PC-3 (cell line): ENCODE data around the gene FAR2. TPM values are rescaled to one million over a fixed set of nuclear protein-coding genes. Genes with fewer than 3 reads are reported as not detected.

Source experiments
- ATAC-seq: fragments of 200-7000 bp; cut with Tn5 transposase; 2 replicates; pipeline ENCODE4 v1.9.1; 2020; ENCODE audit warnings: mild to moderate bottlenecking, moderate library complexity
- BruUV-seq: library from RNA; stranded (reverse); fragments of 400-500 nt; replicated peaks from 2 replicates; lab custom pipeline; 2021; lab: Mats Ljungman, UMichigan
- CTCF ChIA-PET: fragments of 300-600 bp; sonication (Branson Sonifier 250); formaldehyde crosslinking; loops from one replicate; lab custom pipeline; 2022; ENCODE audit warnings: antibody characterized with exemption; lab: Charles Lee
- POLR2A ChIA-PET: fragments of 300-600 bp; sonication (Branson Sonifier 250); formaldehyde crosslinking; loops from one replicate; lab custom pipeline; 2022; ENCODE audit warnings: antibody characterized with exemption; ENCODE audit not compliant: unreplicated experiment; lab: Charles Lee
- DNase-seq: peaks from one replicate; pipeline ENCODE4 v3.0.0-alpha.2; 2015
- H2AFZ ChIP-seq: fragments of 300-600 bp; sonication (generic); 2 replicates; pipeline ENCODE4 v1.6.0; 2016; ENCODE audit warnings: antibody characterized with exemption, low read length
- H3F3A ChIP-seq: fragments of 300-600 bp; sonication (generic); one replicate; pipeline ENCODE4 v1.6.0; 2017; ENCODE audit warnings: antibody characterized with exemption, low read length, control low read depth, mild to moderate bottlenecking; ENCODE audit not compliant: unreplicated experiment
- H3K27ac ChIP-seq: fragments of 300-600 bp; sonication (generic); 2 replicates; pipeline ENCODE4 v1.5.1; 2016; ENCODE audit warnings: mild to moderate bottlenecking, low read length
- H3K27me3 ChIP-seq: fragments of 300-600 bp; sonication (generic); 2 replicates; pipeline ENCODE4 v1.6.1; 2016; ENCODE audit warnings: low read length, mixed read lengths
- H3K36me3 ChIP-seq: fragments of 300-600 bp; sonication (generic); 2 replicates; pipeline ENCODE4 v1.6.1; 2016; ENCODE audit warnings: low read depth, mixed run types, low read length, mixed read lengths
- H3K4me1 ChIP-seq: fragments of 300-600 bp; sonication (generic); 2 replicates; pipeline ENCODE4 v1.5.1; 2016; ENCODE audit warnings: low read length; ENCODE audit not compliant: insufficient read depth
- H3K4me2 ChIP-seq: fragments of 300-600 bp; sonication (generic); 2 replicates; pipeline ENCODE4 v1.6.0; 2016; ENCODE audit warnings: low read length
- H3K4me3 ChIP-seq: fragments of 300-600 bp; sonication (generic); 2 replicates; pipeline ENCODE4 v1.5.1; 2016; ENCODE audit warnings: mild to moderate bottlenecking, low read length, mixed read lengths
- H3K79me2 ChIP-seq: fragments of 300-600 bp; sonication (generic); 2 replicates; pipeline ENCODE4 v1.6.1; 2017; ENCODE audit warnings: low read length, mixed read lengths
- H3K9ac ChIP-seq: fragments of 300-600 bp; sonication (generic); 2 replicates; pipeline ENCODE4 v1.6.0; 2016; ENCODE audit warnings: mild to moderate bottlenecking, low read length
- H3K9me2 ChIP-seq: fragments of 300-600 bp; sonication (generic); replicated peaks from 2 replicates; pipeline ENCODE4 v1.6.1; 2016; ENCODE audit warnings: mixed run types, low read length, mixed read lengths
- H3K9me3 ChIP-seq: fragments of 300-600 bp; sonication (generic); 2 replicates; pipeline ENCODE4 v1.6.1; 2016; ENCODE audit warnings: low read length, mixed read lengths
- H4K20me1 ChIP-seq: fragments of 300-600 bp; sonication (generic); 2 replicates; pipeline ENCODE4 v1.6.1; 2016; ENCODE audit warnings: low read length, mixed read lengths
- CTCF ChIP-seq: fragments of 300-600 bp; sonication (generic); conservative IDR thresholded peaks from 2 replicates; pipeline ENCODE4 v1.5.1; 2017; ENCODE audit warnings: antibody characterized with exemption, low read depth, mild to moderate bottlenecking, low read length
- EZH2 ChIP-seq: fragments of 300-600 bp; sonication (generic); IDR thresholded peaks from one replicate; pipeline ENCODE4 v1.6.1; 2017; ENCODE audit warnings: antibody characterized with exemption, mild to moderate bottlenecking, low read length; ENCODE audit not compliant: unreplicated experiment
- EZH2phosphoT487 ChIP-seq: fragments of 300-600 bp; sonication (generic); IDR thresholded peaks from 2 replicates; pipeline ENCODE4 v1.6.1; 2018; ENCODE audit warnings: mild to moderate bottlenecking, antibody characterized with exemption, low read length, borderline replicate concordance
- intact Hi-C: fragments of 100-400 bp; cut with micrococcal nuclease; formaldehyde crosslinking; loops from 2 replicates; pipeline ENCODE4 v1.9.0; 2023
- total RNA-seq: library from RNA; depleted of rRNA; stranded (reverse); fragments of >200 nt; gene quantifications from 2 replicates; pipeline ENCODE4 v1.2.3, GENCODE V29; 2014

FAR2 gene
- total RNA-seq, 1 experiment from 2014 or later, result 10.2 TPM

- Histone ChIP-seq H3K9me2 (no peaks in the 10 kb centered on the region; the same call in 1 of the 2 replicates), H3K27me3 (no peaks in the 10 kb centered on the region), H3K36me3 (no peaks in the 10 kb centered on the region), H2AFZ (no peak overlapping the region), H4K20me1 (no peaks in the 10 kb centered on the region), H3K4me3 (no peak overlapping the region), H3K4me1 (peaks cover 7% of the 10 kb centered on the region; the same call in 1 of the 2 replicates), H3K27ac (no peak overlapping the region), H3K9me3 (no peaks in the 10 kb centered on the region), H3K79me2 (no peaks in the 10 kb centered on the region), H3K9ac (no peak overlapping the region), H3F3A (no peaks in the 10 kb centered on the region), H3K4me2 (no peak overlapping the region)
- TF ChIP-seq CTCF (no peak), EZH2phosphoT487 (no peak), EZH2 (no peak)
- DNase-seq (no peak), ATAC-seq (no peak)
- BruUV-seq, result no TSS peak
- ChIA-PET CTCF (no interaction called here), POLR2A (no interaction called here)
- intact Hi-C loops, result no loop called here
Measured at GRCh38 chr12:29200586-29200985, 51.5 kb downstream of the FAR2 start.

DNA sequence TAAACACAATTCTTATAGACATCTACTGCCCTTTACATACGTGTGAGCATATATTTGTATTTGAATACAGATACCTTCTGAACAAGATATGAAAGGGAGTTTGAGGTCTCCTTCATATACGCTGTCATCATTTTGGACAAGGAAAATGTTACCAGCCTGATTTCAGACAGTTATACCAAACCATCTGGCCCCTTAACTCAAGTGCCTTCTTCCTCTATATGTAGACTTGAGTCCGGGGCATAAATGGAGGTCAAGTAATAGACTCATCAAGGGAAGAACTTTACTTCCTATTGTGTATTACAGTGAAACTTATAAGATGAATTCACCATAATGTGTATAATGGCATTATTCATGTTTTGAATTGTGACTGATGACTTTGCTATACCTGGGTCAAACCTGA is 52.2 kb downstream of the FAR2 start:
- TF ChIP-seq CTCF (no peak), EZH2phosphoT487 (no peak), EZH2 (no peak)
- H3K4me3 ChIP-seq, result no peak overlapping the region
- BruUV-seq, result no TSS peak
- DNase-seq (no peak), ATAC-seq (no peak)
- H3K27ac ChIP-seq, result no peak overlapping the region
- ChIA-PET CTCF (no interaction called here), POLR2A (no interaction called here)
- H3K4me2 ChIP-seq, result no peak overlapping the region
- H3K36me3 ChIP-seq, result no peaks in the 10 kb centered on the region
- H3K9me2 ChIP-seq, result no peaks in the 10 kb centered on the region; the same call in 1 of the 2 replicates
- no peaks in the 10 kb centered on the region for H3K27me3 ChIP-seq
- no peaks in the 10 kb centered on the region for H3F3A ChIP-seq
- H3K9me3 ChIP-seq, result no peaks in the 10 kb centered on the region
- H4K20me1 ChIP-seq, result no peaks in the 10 kb centered on the region
- no peak overlapping the region for H3K9ac ChIP-seq
- intact Hi-C loops, result no loop called here
- no peaks in the 10 kb centered on the region for H3K79me2 ChIP-seq
- H2AFZ ChIP-seq, result no peak overlapping the region
- peaks cover 7% of the 10 kb centered on the region; the same call in 1 of the 2 replicates for H3K4me1 ChIP-seq

- Histone ChIP-seq H3K79me2 (no peaks in the 10 kb centered on the region), H3K36me3 (no peaks in the 10 kb centered on the region), H3K9me2 (no peaks in the 10 kb centered on the region; the same call in 1 of the 2 replicates), H2AFZ (no peak overlapping the region), H3K27ac (no peak overlapping the region), H3K9me3 (no peaks in the 10 kb centered on the region), H3K4me2 (no peak overlapping the region), H3K27me3 (no peaks in the 10 kb centered on the region), H3K9ac (no peak overlapping the region), H3K4me1 (peaks cover 7% of the 10 kb centered on the region; the same call in 1 of the 2 replicates), H3K4me3 (no peak overlapping the region), H4K20me1 (no peaks in the 10 kb centered on the region), H3F3A (no peaks in the 10 kb centered on the region)
- DNase-seq, result no peak
- POLR2A ChIA-PET, result no interaction called here
- intact Hi-C loops, result no loop called here
- no peak for ATAC-seq
- CTCF ChIA-PET, result no interaction called here
- BruUV-seq, result no TSS peak
- TF ChIP-seq EZH2 (no peak), CTCF (no peak), EZH2phosphoT487 (no peak)
Measured at GRCh38 chr12:29201746-29202145, 52.7 kb downstream of the FAR2 start.
